Ishikawa (cell line): ENCODE results near the gene C12orf76.

Experiments
- CEBPB ChIP-seq: IDR thresholded peaks from 2 replicates; pipeline ENCODE4 v1.6.1; 2012
- EGR1 ChIP-seq: IDR thresholded peaks from 2 replicates; pipeline ENCODE4 v1.6.1; 2012
- EP300 ChIP-seq: IDR thresholded peaks from 2 replicates; pipeline ENCODE4 v1.6.1; 2012; ENCODE audit warnings: borderline replicate concordance
- MAX ChIP-seq: IDR thresholded peaks from 2 replicates; pipeline ENCODE4 v1.6.1; 2012
- RAD21 ChIP-seq: IDR thresholded peaks from 2 replicates; pipeline ENCODE4 v1.6.1; 2012; ENCODE audit warnings: low read depth
- TAF1 ChIP-seq: IDR thresholded peaks from 2 replicates; pipeline ENCODE4 v1.6.1; 2012; ENCODE audit warnings: low read depth, mild to moderate bottlenecking
- TCF12 ChIP-seq: IDR thresholded peaks from 2 replicates; pipeline ENCODE4 v1.6.1; 2012; ENCODE audit warnings: low read depth
- TEAD4 ChIP-seq: IDR thresholded peaks from 2 replicates; pipeline ENCODE4 v1.6.1; 2012
- YY1 ChIP-seq: IDR thresholded peaks from 2 replicates; pipeline ENCODE4 v1.6.1; 2012; ENCODE audit warnings: low read depth
- ZBTB7A ChIP-seq: IDR thresholded peaks from 2 replicates; pipeline ENCODE4 v1.6.1; 2012; ENCODE audit warnings: low read depth
- TF ChIP-seq, protein P1 (sequence below): IDR thresholded peaks from 2 replicates; pipeline ENCODE4 v1.6.1; 2012; ENCODE audit warnings: low read depth, mild to moderate bottlenecking

DNA sequence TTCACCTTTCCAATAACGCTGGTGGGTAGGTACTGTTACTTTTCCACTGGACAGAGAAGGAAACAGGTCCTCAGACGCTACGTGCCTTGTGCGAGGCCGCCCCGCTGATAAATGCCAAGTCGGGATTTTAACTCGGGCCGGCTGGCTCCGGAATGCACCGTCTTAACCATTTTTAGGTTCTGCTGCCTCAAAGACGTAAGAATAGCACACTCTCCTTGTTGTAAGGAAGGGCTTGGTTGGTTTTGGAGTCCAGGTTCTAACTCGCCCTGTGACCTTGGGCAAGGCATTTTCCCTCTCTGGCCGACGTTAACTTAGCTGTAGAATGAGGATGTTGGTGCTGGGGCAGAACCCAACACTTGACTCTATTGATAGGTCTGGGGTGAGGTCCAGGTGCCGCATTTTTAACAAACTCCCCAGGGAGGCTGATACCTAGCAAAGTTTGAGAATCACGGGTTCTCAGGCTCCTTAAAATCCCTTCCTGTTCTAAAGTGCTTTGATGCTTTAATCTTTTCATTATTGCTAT is 48.3 kb downstream of the C12orf76 start:
- TF ChIP-seq YY1: no peak
- TF ChIP-seq MAX: no peak
- TF ChIP-seq ZBTB7A: no peak
- TF ChIP-seq, protein P1, sequence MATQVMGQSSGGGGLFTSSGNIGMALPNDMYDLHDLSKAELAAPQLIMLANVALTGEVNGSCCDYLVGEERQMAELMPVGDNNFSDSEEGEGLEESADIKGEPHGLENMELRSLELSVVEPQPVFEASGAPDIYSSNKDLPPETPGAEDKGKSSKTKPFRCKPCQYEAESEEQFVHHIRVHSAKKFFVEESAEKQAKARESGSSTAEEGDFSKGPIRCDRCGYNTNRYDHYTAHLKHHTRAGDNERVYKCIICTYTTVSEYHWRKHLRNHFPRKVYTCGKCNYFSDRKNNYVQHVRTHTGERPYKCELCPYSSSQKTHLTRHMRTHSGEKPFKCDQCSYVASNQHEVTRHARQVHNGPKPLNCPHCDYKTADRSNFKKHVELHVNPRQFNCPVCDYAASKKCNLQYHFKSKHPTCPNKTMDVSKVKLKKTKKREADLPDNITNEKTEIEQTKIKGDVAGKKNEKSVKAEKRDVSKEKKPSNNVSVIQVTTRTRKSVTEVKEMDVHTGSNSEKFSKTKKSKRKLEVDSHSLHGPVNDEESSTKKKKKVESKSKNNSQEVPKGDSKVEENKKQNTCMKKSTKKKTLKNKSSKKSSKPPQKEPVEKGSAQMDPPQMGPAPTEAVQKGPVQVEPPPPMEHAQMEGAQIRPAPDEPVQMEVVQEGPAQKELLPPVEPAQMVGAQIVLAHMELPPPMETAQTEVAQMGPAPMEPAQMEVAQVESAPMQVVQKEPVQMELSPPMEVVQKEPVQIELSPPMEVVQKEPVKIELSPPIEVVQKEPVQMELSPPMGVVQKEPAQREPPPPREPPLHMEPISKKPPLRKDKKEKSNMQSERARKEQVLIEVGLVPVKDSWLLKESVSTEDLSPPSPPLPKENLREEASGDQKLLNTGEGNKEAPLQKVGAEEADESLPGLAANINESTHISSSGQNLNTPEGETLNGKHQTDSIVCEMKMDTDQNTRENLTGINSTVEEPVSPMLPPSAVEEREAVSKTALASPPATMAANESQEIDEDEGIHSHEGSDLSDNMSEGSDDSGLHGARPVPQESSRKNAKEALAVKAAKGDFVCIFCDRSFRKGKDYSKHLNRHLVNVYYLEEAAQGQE: no peak
- TF ChIP-seq EP300: no peak
- TF ChIP-seq TCF12: no peak
- no peak for TF ChIP-seq CEBPB
- no peak for TF ChIP-seq EGR1
- TF ChIP-seq RAD21: no peak
- TF ChIP-seq TAF1: no peak
- TF ChIP-seq TEAD4: no peak
